IMR-90 (cell line): ENCODE measurements around the gene ZC3H14. TPM values are rescaled to one million over a fixed set of nuclear protein-coding genes. Genes with fewer than 3 reads are reported as not detected.

Experiments used
- ATAC-seq: fragments of 200-7000 bp; cut with Tn5 transposase; 2 replicates; pipeline ENCODE4 v1.9.1; 2020; ENCODE audit warnings: low read depth, mild to moderate bottlenecking, moderate library complexity
- BruUV-seq: library from RNA; stranded (reverse); fragments of 400-500 nt; replicated peaks from 2 replicates; lab custom pipeline; 2021; lab: Mats Ljungman, UMichigan
- CTCF ChIA-PET: fragments of 300-600 bp; formaldehyde crosslinking; extraction: SDS; loops from one replicate; lab custom pipeline; 2021; ENCODE audit warnings: antibody characterized with exemption; lab: Yijun Ruan, JAX
- POLR2A ChIA-PET: fragments of 300-600 bp; sonication (Branson Sonifier 250); formaldehyde crosslinking; loops from one replicate; lab custom pipeline; 2022; ENCODE audit warnings: antibody characterized with exemption; ENCODE audit not compliant: unreplicated experiment; lab: Charles Lee
- DNase-seq: peaks from one replicate; pipeline ENCODE4 v3.0.0; 2013
- H2AFZ ChIP-seq: replicated peaks from 2 replicates; pipeline ENCODE3; 2013; ENCODE audit warnings: low read length, mild to moderate bottlenecking; ENCODE audit not compliant: poor library complexity
- H2AK5ac ChIP-seq: 2 replicates; pipeline ENCODE4 v1.6.1; 2013; ENCODE audit warnings: low read depth, low read length, inconsistent platforms
- H2AK9ac ChIP-seq: replicated peaks from 2 replicates; pipeline ENCODE3; 2013; ENCODE audit warnings: mild to moderate bottlenecking, low read depth, low read length, moderate library complexity; ENCODE audit not compliant: poor library complexity
- H2BK120ac ChIP-seq: 2 replicates; pipeline ENCODE4 v1.6.1; 2013; ENCODE audit warnings: low read depth, low read length, inconsistent platforms
- H2BK15ac ChIP-seq: 3 replicates; pipeline ENCODE4 v1.6.1; 2013; ENCODE audit warnings: low read depth, low read length, inconsistent platforms
- H2BK20ac ChIP-seq: 2 replicates; pipeline ENCODE4 v1.6.1; 2013; ENCODE audit warnings: low read depth, mild to moderate bottlenecking, inconsistent platforms, low read length, moderate library complexity
- H2BK5ac ChIP-seq: 2 replicates; pipeline ENCODE4 v1.6.1; 2013; ENCODE audit warnings: mild to moderate bottlenecking, low read depth, low read length, inconsistent platforms; ENCODE audit not compliant: poor library complexity, severe bottlenecking
- H3K14ac ChIP-seq: replicated peaks from 2 replicates; pipeline ENCODE4 v1.6.1; 2013; ENCODE audit warnings: low read depth, low read length, inconsistent platforms
- H3K18ac ChIP-seq: 2 replicates; pipeline ENCODE4 v1.6.1; 2013; ENCODE audit warnings: low read depth, low read length, control low read depth
- H3K23ac ChIP-seq: 2 replicates; pipeline ENCODE4 v1.6.1; 2013; ENCODE audit warnings: low read depth, low read length, inconsistent platforms
- H3K27ac ChIP-seq: 2 replicates; pipeline ENCODE4 v1.5.1; 2013; ENCODE audit warnings: mild to moderate bottlenecking, control low read depth, low read length; ENCODE audit not compliant: insufficient read depth
- H3K27me3 ChIP-seq: 2 replicates; pipeline ENCODE4 v1.6.1; 2013; ENCODE audit warnings: low read length; ENCODE audit not compliant: control insufficient read depth, insufficient read depth
- H3K36me3 ChIP-seq: 2 replicates; pipeline ENCODE4 v1.6.1; 2013; ENCODE audit warnings: low read length, mixed read lengths; ENCODE audit not compliant: control insufficient read depth, insufficient read depth
- H3K4ac ChIP-seq: 2 replicates; pipeline ENCODE4 v1.6.1; 2013; ENCODE audit warnings: low read depth, low read length, inconsistent platforms
- H3K4me1 ChIP-seq: 2 replicates; pipeline ENCODE4 v1.6.1; 2013; ENCODE audit warnings: low read length, mixed read lengths; ENCODE audit not compliant: control insufficient read depth, insufficient read depth
- H3K4me2 ChIP-seq: 2 replicates; pipeline ENCODE4 v1.6.1; 2013; ENCODE audit warnings: low read depth, mild to moderate bottlenecking, control low read depth, low read length, moderate library complexity
- H3K4me3 ChIP-seq: 2 replicates; pipeline ENCODE4 v1.5.1; 2013; ENCODE audit warnings: low read depth, mild to moderate bottlenecking, control low read depth, low read length, moderate library complexity; ENCODE audit not compliant: insufficient read depth
- H3K56ac ChIP-seq: 2 replicates; pipeline ENCODE4 v1.6.1; 2013; ENCODE audit warnings: low read length, inconsistent platforms; ENCODE audit not compliant: insufficient read depth; ENCODE audit errors: extremely low read depth
- H3K79me1 ChIP-seq, 2 experiments: 2 replicates each; pipeline ENCODE4 v1.6.1; 2013; ENCODE audit warnings: low read length in 2 of 2, inconsistent platforms in 1 of 2, low read depth in 1 of 2
- H3K9ac ChIP-seq: 2 replicates; pipeline ENCODE4 v1.6.1; 2013; ENCODE audit warnings: low read depth, low read length, control low read depth
- H3K9me1 ChIP-seq: 2 replicates; pipeline ENCODE4 v1.6.1; 2013; ENCODE audit warnings: low read length, inconsistent platforms; ENCODE audit not compliant: insufficient read depth
- H3K9me3 ChIP-seq: 2 replicates; pipeline ENCODE4 v1.6.1; 2013; ENCODE audit warnings: low read length; ENCODE audit not compliant: control insufficient read depth, insufficient read depth
- H4K20me1 ChIP-seq: 2 replicates; pipeline ENCODE4 v1.6.1; 2013; ENCODE audit warnings: low read length, inconsistent platforms; ENCODE audit not compliant: insufficient read depth
- H4K5ac ChIP-seq: 2 replicates; pipeline ENCODE4 v1.6.1; 2013; ENCODE audit warnings: mild to moderate bottlenecking, low read depth, low read length, control low read depth
- H4K8ac ChIP-seq, 2 experiments: 2 replicates each; pipeline ENCODE4 v1.6.1; 2013; ENCODE audit warnings: low read depth in 2 of 2, low read length in 2 of 2, control low read depth in 1 of 2, inconsistent platforms in 1 of 2
- H4K91ac ChIP-seq: 2 replicates; pipeline ENCODE4 v1.6.1; 2013; ENCODE audit warnings: low read depth, low read length, inconsistent platforms; ENCODE audit not compliant: insufficient read depth
- CEBPB ChIP-seq: IDR thresholded peaks from 2 replicates; pipeline ENCODE4 v1.6.1; 2012; ENCODE audit warnings: low read depth, low read length, improper control_type of control experiment
- NFE2L2 ChIP-seq: fragments of 150-350 bp; IDR thresholded peaks from 2 replicates; pipeline ENCODE4 v1.6.1; 2016; ENCODE audit warnings: low read depth, mild to moderate bottlenecking, low read length
- POLR2A ChIP-seq: IDR thresholded peaks from 2 replicates; pipeline ENCODE4 v1.6.1; 2012; ENCODE audit warnings: mild to moderate bottlenecking, low read depth, low read length
- WGBS, 2 experiments: methylation state at CpG; one replicate each; pipeline versions ENCODE4 v1.1.5 to v1.1.7; 2013; ENCODE audit warnings: missing lambda C conversion rate in 2 of 2; ENCODE audit not compliant: insufficient read length in 1 of 2; ENCODE audit errors: extremely low coverage in 2 of 2; 5-methylcytosine and 5-hydroxymethylcytosine counted together
- dilution Hi-C: fragments of 300-500 bp; cut with HindIII; formaldehyde crosslinking; loops from one replicate; pipeline ENCODE4 v1.14.3; 2018; ENCODE audit warnings: low sequenced_read_pairs; ENCODE audit not compliant: unreplicated experiment
- in situ Hi-C: fragments of 300-500 bp; cut with MboI; formaldehyde crosslinking; loops from 3 replicates; pipeline ENCODE4 v1.14.3; 2019; ENCODE audit warnings: low sequenced_read_pairs, inconsistent platforms, mixed read lengths
- intact Hi-C: fragments of 100-400 bp; cut with micrococcal nuclease; formaldehyde crosslinking; loops from 2 replicates; pipeline ENCODE4 v1.10.0; 2022
- polyA plus RNA-seq, 3 experiments: library from polyadenylated mRNA; depleted of rRNA; stranded (reverse); fragments of >200 nt; gene quantifications; 2 replicates each; pipeline ENCODE4 v1.2.3, GENCODE V29; 2012; ENCODE audit warnings: low replicate concordance in 1 of 3
- total RNA-seq: library from RNA; depleted of rRNA; stranded (reverse); fragments of >200 nt; gene quantifications from 2 replicates; pipeline ENCODE4 v1.2.3, GENCODE V29; 2012

The ZC3H14 gene
- total and polyA plus RNA-seq, 2 of the 4 experiments (the other 2 are of a cell fraction), result 72.5 to 111 TPM

DNA sequence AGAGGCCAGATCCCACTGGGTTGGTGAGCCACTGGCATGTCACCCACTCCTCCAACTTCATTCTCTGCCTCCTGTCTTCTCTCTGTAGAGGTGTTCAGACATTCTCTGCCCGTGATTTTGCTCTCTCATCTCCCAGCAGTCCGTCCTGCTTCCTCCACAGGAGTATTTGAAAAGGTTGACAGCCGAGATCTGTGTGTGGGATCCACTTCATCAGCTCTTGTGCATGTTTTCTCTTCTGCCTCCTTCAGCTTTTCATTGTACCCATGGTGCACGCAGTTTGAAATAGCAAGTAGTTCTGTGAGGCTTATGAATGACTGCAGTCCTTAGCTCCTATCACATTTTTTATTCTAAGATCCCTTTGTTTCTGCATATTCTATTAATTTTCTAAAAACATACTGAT, 34.8 kb downstream of the ZC3H14 start:
- no peak overlapping the region for H2BK15ac ChIP-seq
- no peak overlapping the region for H3K14ac ChIP-seq
- H4K91ac ChIP-seq, result no peak overlapping the region
- no peaks in the 10 kb centered on the region for H3K27me3 ChIP-seq
- no peak overlapping the region for H3K4ac ChIP-seq
- H3K4me2 ChIP-seq, result no peak overlapping the region
- H2BK5ac ChIP-seq, result no peak overlapping the region
- H3K4me1 ChIP-seq, result no peaks in the 10 kb centered on the region; the same call in 1 of the 2 replicates
- peaks cover 10 to 38% of the 10 kb centered on the region in 2 experiments; a peak in 3 of 4 replicates for H3K79me1 ChIP-seq
- H3K18ac ChIP-seq, result no peak overlapping the region
- H2BK20ac ChIP-seq, result no peak overlapping the region
- no peak overlapping the region for H3K23ac ChIP-seq
- H3K56ac ChIP-seq, result no peak overlapping the region
- H4K20me1 ChIP-seq, result peaks cover 4% of the 10 kb centered on the region; the same call in 1 of the 2 replicates
- H3K9ac ChIP-seq, result no peak overlapping the region
- H2BK120ac ChIP-seq, result no peak overlapping the region
- H3K9me3 ChIP-seq, result no peaks in the 10 kb centered on the region
- CTCF ChIA-PET, result interaction anchor here (0.6 kb wide), 1 partner anchor 22 kb away, joined by 4 read pairs; no protein-coding TSS in a partner anchor
- WGBS, 2 experiments, result no CpG with 5 or more reads among the region's 4 CpGs
- no peak overlapping the region for H2AK5ac ChIP-seq
- no peak overlapping the region for H4K5ac ChIP-seq
- H3K36me3 ChIP-seq, result peaks cover 47% of the 10 kb centered on the region
- POLR2A ChIA-PET, result no interaction called here
- H3K27ac ChIP-seq, result no peak overlapping the region
- DNase-seq, result no peak
- dilution Hi-C loops (no loop called here), intact Hi-C loops (no loop called here), in situ Hi-C loops (no loop called here)
- no TSS peak for BruUV-seq
- H2AK9ac ChIP-seq, result no peak overlapping the region
- ATAC-seq, result no peak
- H3K4me3 ChIP-seq, result no peak overlapping the region
- no peak overlapping the region for H4K8ac ChIP-seq
- no peak for TF ChIP-seq NFE2L2
- TF ChIP-seq CEBPB, result no peak
- no peak for TF ChIP-seq POLR2A
- H2AFZ ChIP-seq, result no peak overlapping the region
- H3K9me1 ChIP-seq, result peaks cover 2% of the 10 kb centered on the region; the same call in 1 of the 2 replicates
